ENCODE measurements around the gene UBE2O.

UBE2O gene

DNA sequence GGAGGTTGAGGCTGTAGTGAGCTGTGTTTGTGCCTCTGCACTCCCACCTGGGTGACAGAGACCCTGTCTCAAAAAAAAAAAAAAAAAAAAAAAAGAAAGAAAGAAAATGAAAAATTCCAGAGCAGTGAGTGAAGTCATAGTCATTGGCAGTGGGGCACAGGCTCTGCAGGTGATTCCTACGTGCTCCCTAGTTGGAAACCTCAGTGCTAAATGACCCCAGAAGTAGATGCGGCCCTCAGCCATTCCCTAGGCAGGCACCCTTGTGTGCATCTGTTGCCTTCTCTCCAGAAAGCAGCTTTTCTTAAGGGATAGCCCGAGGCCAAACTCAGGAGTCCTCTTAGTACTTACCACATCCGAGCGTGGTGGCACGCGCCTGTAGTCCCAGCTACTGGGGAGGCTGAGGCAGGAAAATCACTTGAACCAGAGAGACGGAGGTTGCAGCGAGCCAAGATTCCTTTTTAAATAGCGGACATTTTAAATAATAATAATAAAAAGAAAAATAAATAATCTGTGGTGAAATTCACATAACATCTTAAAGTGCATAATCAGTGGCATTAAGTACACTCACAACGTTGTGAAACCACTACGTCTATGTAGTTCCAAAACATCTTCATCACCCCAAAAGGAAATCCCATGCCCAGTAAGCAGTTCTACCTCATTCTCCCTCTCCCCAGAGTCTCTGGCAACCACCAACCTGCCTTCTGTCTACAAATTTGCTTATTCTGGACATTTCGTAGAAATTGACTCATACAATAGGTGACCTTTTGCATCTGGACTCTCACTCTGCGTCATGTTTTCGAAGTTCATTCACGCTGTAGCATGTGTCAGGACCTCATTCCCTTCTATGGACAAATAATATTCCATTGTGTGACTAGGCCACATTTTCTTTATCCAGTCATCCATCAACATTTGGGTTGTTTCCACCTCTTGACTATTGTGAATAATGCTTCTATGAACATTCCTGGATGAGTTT is 81.0 kb downstream of the UBE2O start:
- no peak for DNase-seq
- no peaks in the 10 kb centered on the region for H3K36me3 ChIP-seq (ENCODE audit: control insufficient read depth, insufficient read depth, low read length)

GRCh38 chr17:76370261-76370993 is 82.5 kb downstream of the UBE2O start:
- Histone ChIP-seq H3K36me3 (ENCODE audit: control insufficient read depth, insufficient read depth, low read length) (no peaks in the 10 kb centered on the region), H3K27me3 (replicated peaks; ENCODE audit: control insufficient read depth, insufficient read depth, low read length, poor library complexity, severe bottlenecking) (no peaks in the 10 kb centered on the region), H3K27ac (ENCODE audit: insufficient read depth, low read length, poor library complexity, severe bottlenecking) (no peak overlapping the region), H3K4me1 (ENCODE audit: control insufficient read depth, insufficient read depth, low read length, poor library complexity, severe bottlenecking) (no peaks in the 10 kb centered on the region), H3K9me3 (ENCODE audit: control insufficient read depth, low read length) (no peaks in the 10 kb centered on the region), H3K4me3 (ENCODE audit: insufficient read depth, low read depth, low read length, poor library complexity, severe bottlenecking) (no peak overlapping the region)
- DNase-seq = no peak

More for the DNA sequence above, 81.0 kb downstream of the UBE2O start:
- Histone ChIP-seq H3K4me3 (ENCODE audit: insufficient read depth, low read depth, low read length, poor library complexity, severe bottlenecking) (no peak overlapping the region), H3K4me1 (ENCODE audit: control insufficient read depth, insufficient read depth, low read length, poor library complexity, severe bottlenecking) (no peaks in the 10 kb centered on the region), H3K27ac (ENCODE audit: insufficient read depth, low read length, poor library complexity, severe bottlenecking) (no peak overlapping the region), H3K9me3 (ENCODE audit: control insufficient read depth, low read length) (no peaks in the 10 kb centered on the region), H3K27me3 (replicated peaks; ENCODE audit: control insufficient read depth, insufficient read depth, low read length, poor library complexity, severe bottlenecking) (no peaks in the 10 kb centered on the region)

GRCh38 chr17:76369804-76370203 is 83.1 kb downstream of the UBE2O start:
- no peaks in the 10 kb centered on the region for H3K9me3 ChIP-seq (ENCODE audit: control insufficient read depth, low read length)
- no peaks in the 10 kb centered on the region for H3K4me1 ChIP-seq (ENCODE audit: control insufficient read depth, insufficient read depth, low read length, poor library complexity, severe bottlenecking)
- H3K36me3 ChIP-seq (ENCODE audit: control insufficient read depth, insufficient read depth, low read length) = no peaks in the 10 kb centered on the region
- no peaks in the 10 kb centered on the region for H3K27me3 ChIP-seq (replicated peaks; ENCODE audit: control insufficient read depth, insufficient read depth, low read length, poor library complexity, severe bottlenecking)
- H3K4me3 ChIP-seq (ENCODE audit: insufficient read depth, low read depth, low read length, poor library complexity, severe bottlenecking) = no peak overlapping the region
- H3K27ac ChIP-seq (ENCODE audit: insufficient read depth, low read length, poor library complexity, severe bottlenecking) = no peak overlapping the region
- DNase-seq = no peak

DNA sequence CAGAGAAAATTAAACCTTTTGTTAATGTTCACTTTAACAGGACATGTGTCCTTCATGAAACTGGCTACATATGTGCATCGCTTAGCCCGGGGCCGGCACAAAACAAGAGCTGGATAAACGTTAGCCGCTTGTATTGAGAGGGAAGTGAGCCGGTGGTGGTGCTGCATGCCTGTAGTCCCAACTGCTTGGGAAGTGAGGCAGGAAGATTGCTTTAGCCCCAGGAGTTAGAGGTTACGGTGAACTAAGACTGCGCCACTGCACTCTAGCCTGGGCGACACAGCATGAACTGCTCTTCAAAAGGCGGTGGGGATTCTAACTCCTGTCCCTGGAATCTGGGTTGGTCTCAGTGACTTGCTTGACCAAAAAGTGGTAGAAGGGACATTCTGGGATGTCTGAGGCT is 83.6 kb downstream of the UBE2O start:
- Histone ChIP-seq H3K4me1 (ENCODE audit: control insufficient read depth, insufficient read depth, low read length, poor library complexity, severe bottlenecking) (no peaks in the 10 kb centered on the region), H3K27me3 (replicated peaks; ENCODE audit: control insufficient read depth, insufficient read depth, low read length, poor library complexity, severe bottlenecking) (no peaks in the 10 kb centered on the region), H3K4me3 (ENCODE audit: insufficient read depth, low read depth, low read length, poor library complexity, severe bottlenecking) (no peak overlapping the region), H3K27ac (ENCODE audit: insufficient read depth, low read length, poor library complexity, severe bottlenecking) (no peak overlapping the region), H3K9me3 (ENCODE audit: control insufficient read depth, low read length) (no peaks in the 10 kb centered on the region), H3K36me3 (ENCODE audit: control insufficient read depth, insufficient read depth, low read length) (no peaks in the 10 kb centered on the region)
- DNase-seq = no peak

DNA sequence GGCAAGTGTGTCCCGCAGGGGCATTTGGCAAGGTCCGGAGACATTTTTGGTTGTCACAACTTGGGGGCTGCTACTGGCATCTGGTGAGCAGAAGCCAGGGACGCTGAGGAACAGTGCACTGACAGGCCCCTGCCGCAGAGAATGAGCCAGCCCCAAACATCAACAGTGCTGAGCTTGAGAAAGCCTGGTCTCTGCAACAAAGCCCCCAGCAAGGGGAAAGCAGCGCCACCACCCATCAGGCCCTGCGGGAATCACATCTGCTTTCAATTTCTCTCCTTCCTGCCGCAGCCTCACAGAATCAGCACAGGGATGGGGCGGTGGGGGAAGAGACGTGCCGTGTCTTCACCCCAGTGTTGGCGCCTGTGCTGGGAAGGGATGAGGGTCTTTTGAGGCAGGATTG is 84.4 kb downstream of the UBE2O start:
- no peaks in the 10 kb centered on the region for H3K9me3 ChIP-seq (ENCODE audit: control insufficient read depth, low read length)
- no peak overlapping the region for H3K27ac ChIP-seq (ENCODE audit: insufficient read depth, low read length, poor library complexity, severe bottlenecking)
- H3K4me3 ChIP-seq (ENCODE audit: insufficient read depth, low read depth, low read length, poor library complexity, severe bottlenecking) = no peak overlapping the region
- no peak for DNase-seq
- no peaks in the 10 kb centered on the region for H3K4me1 ChIP-seq (ENCODE audit: control insufficient read depth, insufficient read depth, low read length, poor library complexity, severe bottlenecking)
- no peaks in the 10 kb centered on the region for H3K27me3 ChIP-seq (replicated peaks; ENCODE audit: control insufficient read depth, insufficient read depth, low read length, poor library complexity, severe bottlenecking)
- H3K36me3 ChIP-seq (ENCODE audit: control insufficient read depth, insufficient read depth, low read length) = no peaks in the 10 kb centered on the region

DNA sequence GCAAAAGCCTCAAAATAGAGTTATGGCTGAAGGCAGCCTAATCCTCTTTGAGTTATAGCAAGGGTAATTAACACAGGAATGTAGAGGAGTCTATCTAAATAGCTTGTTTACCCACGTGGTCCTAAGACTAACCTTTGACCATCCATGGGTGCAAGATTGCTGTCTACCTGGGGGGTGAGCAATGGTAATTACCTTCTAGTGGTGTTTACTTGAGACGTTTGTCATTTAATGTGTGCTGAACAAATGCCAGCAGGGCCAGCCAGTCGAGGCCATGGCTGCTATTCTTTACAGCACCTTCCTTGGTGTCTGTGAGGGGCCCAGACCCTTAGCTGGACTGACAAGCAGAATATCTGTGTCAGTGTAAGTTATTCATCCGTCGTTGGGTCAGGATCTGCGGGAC is 85.3 kb downstream of the UBE2O start:
- Histone ChIP-seq H3K4me3 (ENCODE audit: insufficient read depth, low read depth, low read length, poor library complexity, severe bottlenecking) (no peak overlapping the region), H3K4me1 (ENCODE audit: control insufficient read depth, insufficient read depth, low read length, poor library complexity, severe bottlenecking) (no peaks in the 10 kb centered on the region), H3K9me3 (ENCODE audit: control insufficient read depth, low read length) (no peaks in the 10 kb centered on the region)

GRCh38 chr17:76366247-76366646 is 86.7 kb downstream of the UBE2O start:
- Histone ChIP-seq H3K27me3 (replicated peaks; ENCODE audit: control insufficient read depth, insufficient read depth, low read length, poor library complexity, severe bottlenecking) (no peaks in the 10 kb centered on the region), H3K27ac (ENCODE audit: insufficient read depth, low read length, poor library complexity, severe bottlenecking) (no peak overlapping the region), H3K4me1 (ENCODE audit: control insufficient read depth, insufficient read depth, low read length, poor library complexity, severe bottlenecking) (no peaks in the 10 kb centered on the region), H3K9me3 (ENCODE audit: control insufficient read depth, low read length) (no peaks in the 10 kb centered on the region), H3K36me3 (ENCODE audit: control insufficient read depth, insufficient read depth, low read length) (no peaks in the 10 kb centered on the region), H3K4me3 (ENCODE audit: insufficient read depth, low read depth, low read length, poor library complexity, severe bottlenecking) (no peak overlapping the region)
- no peak for DNase-seq

More for the DNA sequence above, 85.3 kb downstream of the UBE2O start:
- Histone ChIP-seq H3K27me3 (replicated peaks; ENCODE audit: control insufficient read depth, insufficient read depth, low read length, poor library complexity, severe bottlenecking) (no peaks in the 10 kb centered on the region), H3K36me3 (ENCODE audit: control insufficient read depth, insufficient read depth, low read length) (no peaks in the 10 kb centered on the region), H3K27ac (ENCODE audit: insufficient read depth, low read length, poor library complexity, severe bottlenecking) (no peak overlapping the region)
- DNase-seq = no peak

DNA sequence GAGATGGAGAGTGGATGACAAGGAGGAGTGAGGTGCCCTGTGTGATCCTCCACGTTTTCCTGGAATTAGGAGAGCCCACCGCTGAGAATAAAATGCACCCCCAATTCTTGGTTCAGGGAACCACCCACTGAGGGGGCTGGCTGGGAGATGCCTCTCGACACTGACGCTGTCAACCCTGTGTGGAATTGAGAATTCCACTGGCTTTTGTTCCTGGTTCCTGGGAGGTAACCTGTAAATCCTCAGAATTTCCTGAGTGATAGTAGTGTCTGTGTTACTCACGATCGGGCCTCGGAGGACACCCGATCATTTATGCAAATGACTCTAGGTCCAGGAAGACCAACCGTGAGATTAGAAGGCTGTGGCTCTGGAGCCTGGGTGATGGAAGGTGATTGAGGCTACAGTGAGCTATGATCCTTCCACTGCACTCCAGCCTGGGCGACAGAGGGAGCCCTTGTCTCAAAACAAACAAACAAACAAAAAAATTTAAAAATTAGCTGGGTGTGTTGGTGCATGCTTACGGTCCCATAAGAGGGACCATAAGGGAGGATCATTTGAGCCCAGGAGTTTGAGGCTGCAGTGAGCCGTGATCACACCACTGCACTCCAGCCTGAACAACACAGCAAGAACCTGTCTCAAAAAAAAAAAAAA is 87.6 kb downstream of the UBE2O start:
- no peak overlapping the region for H3K27ac ChIP-seq (ENCODE audit: insufficient read depth, low read length, poor library complexity, severe bottlenecking)
- no peak for DNase-seq
- H3K27me3 ChIP-seq (replicated peaks; ENCODE audit: control insufficient read depth, insufficient read depth, low read length, poor library complexity, severe bottlenecking) = no peaks in the 10 kb centered on the region
- no peaks in the 10 kb centered on the region for H3K4me1 ChIP-seq (ENCODE audit: control insufficient read depth, insufficient read depth, low read length, poor library complexity, severe bottlenecking)
- H3K36me3 ChIP-seq (ENCODE audit: control insufficient read depth, insufficient read depth, low read length) = no peaks in the 10 kb centered on the region
- no peak overlapping the region for H3K4me3 ChIP-seq (ENCODE audit: insufficient read depth, low read depth, low read length, poor library complexity, severe bottlenecking)
- no peaks in the 10 kb centered on the region for H3K9me3 ChIP-seq (ENCODE audit: control insufficient read depth, low read length)

GRCh38 chr17:76363107-76363842 is 89.7 kb downstream of the UBE2O start:
- Histone ChIP-seq H3K4me1 (ENCODE audit: control insufficient read depth, insufficient read depth, low read length, poor library complexity, severe bottlenecking) (no peaks in the 10 kb centered on the region), H3K27ac (ENCODE audit: insufficient read depth, low read length, poor library complexity, severe bottlenecking) (no peak overlapping the region), H3K4me3 (ENCODE audit: insufficient read depth, low read depth, low read length, poor library complexity, severe bottlenecking) (no peak overlapping the region), H3K9me3 (ENCODE audit: control insufficient read depth, low read length) (no peaks in the 10 kb centered on the region), H3K36me3 (ENCODE audit: control insufficient read depth, insufficient read depth, low read length) (no peaks in the 10 kb centered on the region), H3K27me3 (replicated peaks; ENCODE audit: control insufficient read depth, insufficient read depth, low read length, poor library complexity, severe bottlenecking) (no peaks in the 10 kb centered on the region)
- no peak for DNase-seq

Measured in effector memory CD4-positive, alpha-beta T cell (primary cell).